H9 (cell line): ENCODE data around the gene CCDC175. TPM values are rescaled to one million over a fixed set of nuclear protein-coding genes. Genes with fewer than 3 reads are reported as not detected.

Experiments used
- DNase-seq: peaks from one replicate; pipeline ENCODE4 v3.0.0-alpha.2; 2017
- H2AFZ ChIP-seq: one replicate; pipeline ENCODE4 v1.6.1; 2013; ENCODE audit warnings: mild to moderate bottlenecking, low read length, control low read depth, moderate library complexity
- H2AK5ac ChIP-seq: 2 replicates; pipeline ENCODE4 v1.6.1; 2013; ENCODE audit warnings: low read length, control low read depth, mixed read lengths; ENCODE audit not compliant: insufficient read length
- H2BK120ac ChIP-seq: one replicate; pipeline ENCODE4 v1.6.1; 2013; ENCODE audit warnings: low read depth, mild to moderate bottlenecking, low read length, control low read depth, inconsistent platforms; ENCODE audit not compliant: poor library complexity, severe bottlenecking
- H2BK12ac ChIP-seq: 2 replicates; pipeline ENCODE4 v1.6.1; 2013; ENCODE audit warnings: low read length, control low read depth, mixed read lengths, low read depth; ENCODE audit not compliant: insufficient read length
- H2BK15ac ChIP-seq: 2 replicates; pipeline ENCODE4 v1.6.1; 2013; ENCODE audit warnings: low read depth, low read length, control low read depth
- H2BK20ac ChIP-seq: one replicate; pipeline ENCODE4 v1.6.1; 2013; ENCODE audit warnings: low read depth, mild to moderate bottlenecking, low read length, control low read depth, inconsistent platforms; ENCODE audit not compliant: poor library complexity, severe bottlenecking
- H2BK5ac ChIP-seq: 2 replicates; pipeline ENCODE4 v1.6.1; 2013; ENCODE audit warnings: low read length, control low read depth, mixed read lengths; ENCODE audit not compliant: insufficient read length
- H3K14ac ChIP-seq: 2 replicates; pipeline ENCODE4 v1.6.1; 2013; ENCODE audit warnings: low read length, control low read depth; ENCODE audit not compliant: insufficient read depth
- H3K18ac ChIP-seq: 2 replicates; pipeline ENCODE4 v1.6.1; 2013; ENCODE audit warnings: low read depth, mild to moderate bottlenecking, mixed read lengths, low read length, control low read depth; ENCODE audit not compliant: insufficient read length
- H3K23ac ChIP-seq: 2 replicates; pipeline ENCODE4 v1.6.1; 2013; ENCODE audit warnings: low read length, control low read depth, mixed read lengths, low read depth; ENCODE audit not compliant: insufficient read length
- H3K23me2 ChIP-seq: 2 replicates; pipeline ENCODE4 v1.6.1; 2013; ENCODE audit warnings: low read depth, mild to moderate bottlenecking, mixed read lengths, low read length, control low read depth; ENCODE audit not compliant: insufficient read length, poor library complexity, severe bottlenecking
- H3K27ac ChIP-seq: 2 replicates; pipeline ENCODE4 v1.5.1; 2013; ENCODE audit warnings: low read length, control low read depth, mixed read lengths, low read depth; ENCODE audit not compliant: insufficient read length
- H3K27me3 ChIP-seq: 2 replicates; pipeline ENCODE4 v1.6.1; 2013; ENCODE audit warnings: low read length, control low read depth, inconsistent platforms; ENCODE audit not compliant: insufficient read depth
- H3K4ac ChIP-seq: 2 replicates; pipeline ENCODE4 v1.6.1; 2013; ENCODE audit warnings: low read depth, mild to moderate bottlenecking, control low read depth, inconsistent platforms, low read length, moderate library complexity
- H3K4me1 ChIP-seq: 2 replicates; pipeline ENCODE4 v1.6.1; 2013; ENCODE audit warnings: low read length, control low read depth, inconsistent platforms; ENCODE audit not compliant: insufficient read depth
- H3K4me2 ChIP-seq: 2 replicates; pipeline ENCODE4 v1.6.1; 2013; ENCODE audit warnings: low read length, control low read depth, mixed read lengths; ENCODE audit not compliant: insufficient read length, insufficient read depth
- H3K56ac ChIP-seq: 2 replicates; pipeline ENCODE4 v1.6.1; 2013; ENCODE audit warnings: low read depth, mild to moderate bottlenecking, mixed read lengths, low read length, control low read depth; ENCODE audit not compliant: insufficient read length
- H3K79me1 ChIP-seq: 2 replicates; pipeline ENCODE4 v1.6.1; 2013; ENCODE audit warnings: low read depth, mild to moderate bottlenecking, moderate library complexity, low read length, control low read depth, inconsistent platforms; ENCODE audit not compliant: insufficient read depth, poor library complexity, severe bottlenecking
- H3K79me2 ChIP-seq: 2 replicates; pipeline ENCODE4 v1.6.1; 2013; ENCODE audit warnings: low read length, control low read depth, inconsistent platforms; ENCODE audit not compliant: insufficient read depth
- H3K9ac ChIP-seq: 2 replicates; pipeline ENCODE4 v1.6.1; 2013; ENCODE audit warnings: low read length, control low read depth, mixed read lengths; ENCODE audit not compliant: insufficient read length; ENCODE audit errors: extremely low read depth
- H3K9me3 ChIP-seq: one replicate; pipeline ENCODE4 v1.6.1; 2013; ENCODE audit warnings: low read depth, low read length, inconsistent platforms; ENCODE audit not compliant: control insufficient read depth
- H3T11ph ChIP-seq: one replicate; pipeline ENCODE4 v1.6.1; 2013; ENCODE audit warnings: mild to moderate bottlenecking, low read length, control low read depth, inconsistent platforms
- H4K20me1 ChIP-seq: one replicate; pipeline ENCODE4 v1.6.1; 2013; ENCODE audit not compliant: control insufficient read depth, insufficient read length, insufficient read depth
- H4K5ac ChIP-seq: 2 replicates; pipeline ENCODE4 v1.6.1; 2013; ENCODE audit warnings: low read depth, mild to moderate bottlenecking, mixed read lengths, low read length, control low read depth; ENCODE audit not compliant: insufficient read length
- H4K8ac ChIP-seq: replicated peaks from 2 replicates; pipeline ENCODE4 v1.6.1; 2013; ENCODE audit warnings: low read length, control low read depth, mixed read lengths, low read depth; ENCODE audit not compliant: insufficient read length
- H4K91ac ChIP-seq: 2 replicates; pipeline ENCODE4 v1.6.1; 2013; ENCODE audit warnings: low read depth, mild to moderate bottlenecking, moderate library complexity, mixed read lengths, low read length, control low read depth; ENCODE audit not compliant: insufficient read length
- H3K27ac Mint-ChIP-seq, 3 experiments: 2 replicates in 2 of 3; 3 replicates in 1 of 3; pipeline ENCODE4 v1.8.0; 2020 to 2021; ENCODE audit warnings: mixed read lengths in 3 of 3, mild to moderate bottlenecking in 1 of 3, moderate library complexity in 1 of 3
- H3K27me3 Mint-ChIP-seq: 2 replicates; pipeline ENCODE4 v1.8.0; 2021; ENCODE audit warnings: low read depth, mild to moderate bottlenecking, moderate library complexity, mixed read lengths
- H3K36me3 Mint-ChIP-seq, 3 experiments: 2 replicates in 2 of 3; 3 replicates in 1 of 3; pipeline ENCODE4 v1.8.0; 2020 to 2021; ENCODE audit warnings: low read depth in 3 of 3, mixed read lengths in 3 of 3; ENCODE audit not compliant: insufficient read depth in 1 of 3
- H3K4me1 Mint-ChIP-seq, 2 experiments: 2 replicates each; pipeline ENCODE4 v1.8.0; 2020; ENCODE audit warnings: mixed read lengths in 2 of 2
- H3K4me3 Mint-ChIP-seq, 2 experiments: 2 replicates in 1 of 2; 3 replicates in 1 of 2; pipeline ENCODE4 v1.8.0; 2020 to 2021; ENCODE audit warnings: mild to moderate bottlenecking in 2 of 2, mixed read lengths in 2 of 2, moderate library complexity in 1 of 2
- H3K9me3 Mint-ChIP-seq, 2 experiments: 2 replicates in 1 of 2; 3 replicates in 1 of 2; pipeline ENCODE4 v1.8.0; 2020; ENCODE audit warnings: mild to moderate bottlenecking in 2 of 2, mixed read lengths in 2 of 2, moderate library complexity in 1 of 2
- WGBS: extraction: QIAGEN DNeasy Blood & Tissue Kit; methylation state at CpG from one replicate; pipeline ENCODE4 v1.1.7; 2013; ENCODE audit warnings: missing lambda C conversion rate, low lambda C conversion rate, mixed read lengths; ENCODE audit not compliant: insufficient read length; ENCODE audit errors: extremely low coverage; 5-methylcytosine and 5-hydroxymethylcytosine counted together
- total RNA-seq: library from RNA; stranded (reverse); gene quantifications from 2 replicates; pipeline ENCODE4 v1.2.1, GENCODE V29; 2021
- TF ChIP-seq, protein P1 (sequence below): fragments of 200-600 bp; sonication (generic); conservative IDR thresholded peaks from 3 replicates; pipeline ENCODE4 v1.8.0; 2021; ENCODE audit warnings: antibody characterized with exemption, mild to moderate bottlenecking

The CCDC175 gene
- total RNA-seq, 1 experiment from 2014 or later: 0.09 TPM

DNA sequence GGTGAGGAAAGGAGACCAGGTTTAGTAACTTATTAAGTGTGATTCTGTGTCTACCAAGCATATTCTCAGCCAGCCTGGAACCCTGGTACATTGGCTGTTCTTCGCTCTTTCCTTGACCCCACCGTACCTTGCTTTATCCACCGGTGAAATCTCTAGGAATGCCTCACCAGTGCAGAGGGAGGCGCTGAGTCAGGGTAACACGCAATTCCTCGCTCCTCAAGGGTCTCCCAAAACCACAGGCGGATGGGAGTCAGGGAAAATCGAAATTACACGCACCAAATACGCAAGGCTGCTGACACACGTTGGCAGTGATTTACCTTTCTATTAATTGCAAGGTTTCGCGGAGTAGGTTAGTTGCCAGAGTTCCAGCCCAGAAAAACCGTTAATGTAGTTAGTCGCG lies 93.2 kb downstream of the CCDC175 start:
- H3K9ac ChIP-seq: peak overlapping the region; percentile 63
- Mint-ChIP-seq H3K4me3 (peak overlapping the region; percentile 83 to 97), H3K9me3 (no peaks in the 10 kb centered on the region), H3K4me1 (peaks cover 18 to 20% of the 10 kb centered on the region in 2 experiments), H3K36me3 (peaks cover 9 to 17% (median 16%) of the 10 kb centered on the region in 3 experiments; a peak in 6 of 7 replicates), H3K27ac (peak overlapping the region in 2 of 3 experiments; percentile 85 to 92; a peak in 5 of 7 replicates), H3K27me3 (no peaks in the 10 kb centered on the region)
- no peak overlapping the region for H2BK20ac ChIP-seq
- no peaks in the 10 kb centered on the region for H3K9me3 ChIP-seq
- H2BK12ac ChIP-seq: no peak overlapping the region
- H2AK5ac ChIP-seq: no peak overlapping the region
- H3K23me2 ChIP-seq: peaks cover 4% of the 10 kb centered on the region
- H3K4me1 ChIP-seq: no peaks in the 10 kb centered on the region
- no peak overlapping the region for H4K8ac ChIP-seq
- no peak overlapping the region for H4K5ac ChIP-seq
- no peak overlapping the region for H3T11ph ChIP-seq
- H3K79me1 ChIP-seq: no peaks in the 10 kb centered on the region
- no peak overlapping the region for H3K14ac ChIP-seq
- peaks cover 2% of the 10 kb centered on the region; the same call in 1 of the 2 replicates for H3K79me2 ChIP-seq
- no peak overlapping the region for H2BK5ac ChIP-seq
- no peaks in the 10 kb centered on the region for H4K20me1 ChIP-seq
- WGBS: no CpG with 5 or more reads among the region's 16 CpGs
- H3K56ac ChIP-seq: no peak overlapping the region
- no peak overlapping the region for H2AFZ ChIP-seq
- H3K27ac ChIP-seq: no peak overlapping the region
- no peak overlapping the region for H3K23ac ChIP-seq
- H3K4me2 ChIP-seq: peak overlapping the region; percentile 88
- DNase-seq: no peak
- no peak overlapping the region for H3K18ac ChIP-seq
- TF ChIP-seq, protein P1, sequence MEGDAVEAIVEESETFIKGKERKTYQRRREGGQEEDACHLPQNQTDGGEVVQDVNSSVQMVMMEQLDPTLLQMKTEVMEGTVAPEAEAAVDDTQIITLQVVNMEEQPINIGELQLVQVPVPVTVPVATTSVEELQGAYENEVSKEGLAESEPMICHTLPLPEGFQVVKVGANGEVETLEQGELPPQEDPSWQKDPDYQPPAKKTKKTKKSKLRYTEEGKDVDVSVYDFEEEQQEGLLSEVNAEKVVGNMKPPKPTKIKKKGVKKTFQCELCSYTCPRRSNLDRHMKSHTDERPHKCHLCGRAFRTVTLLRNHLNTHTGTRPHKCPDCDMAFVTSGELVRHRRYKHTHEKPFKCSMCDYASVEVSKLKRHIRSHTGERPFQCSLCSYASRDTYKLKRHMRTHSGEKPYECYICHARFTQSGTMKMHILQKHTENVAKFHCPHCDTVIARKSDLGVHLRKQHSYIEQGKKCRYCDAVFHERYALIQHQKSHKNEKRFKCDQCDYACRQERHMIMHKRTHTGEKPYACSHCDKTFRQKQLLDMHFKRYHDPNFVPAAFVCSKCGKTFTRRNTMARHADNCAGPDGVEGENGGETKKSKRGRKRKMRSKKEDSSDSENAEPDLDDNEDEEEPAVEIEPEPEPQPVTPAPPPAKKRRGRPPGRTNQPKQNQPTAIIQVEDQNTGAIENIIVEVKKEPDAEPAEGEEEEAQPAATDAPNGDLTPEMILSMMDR: no peak
- H2BK15ac ChIP-seq: no peak overlapping the region
- no peak overlapping the region for H4K91ac ChIP-seq
- H3K4ac ChIP-seq: no peak overlapping the region
- H3K27me3 ChIP-seq: no peaks in the 10 kb centered on the region; the same call in 1 of the 2 replicates
- H2BK120ac ChIP-seq: no peak overlapping the region
